GM21576 (cell line): ENCODE measurements around the gene CACNB2.
A peak's percentile ranks its signal among the peaks of the same experiment; 100 is the strongest.

ENCODE experiments used
- ATAC-seq: cut with Tn5 transposase; IDR thresholded peaks from one replicate; pipeline ENCODE4 v1.9.1; 2021; ENCODE audit warnings: mild to moderate bottlenecking, moderate library complexity; ENCODE audit not compliant: unreplicated experiment

CACNB2 gene

DNA sequence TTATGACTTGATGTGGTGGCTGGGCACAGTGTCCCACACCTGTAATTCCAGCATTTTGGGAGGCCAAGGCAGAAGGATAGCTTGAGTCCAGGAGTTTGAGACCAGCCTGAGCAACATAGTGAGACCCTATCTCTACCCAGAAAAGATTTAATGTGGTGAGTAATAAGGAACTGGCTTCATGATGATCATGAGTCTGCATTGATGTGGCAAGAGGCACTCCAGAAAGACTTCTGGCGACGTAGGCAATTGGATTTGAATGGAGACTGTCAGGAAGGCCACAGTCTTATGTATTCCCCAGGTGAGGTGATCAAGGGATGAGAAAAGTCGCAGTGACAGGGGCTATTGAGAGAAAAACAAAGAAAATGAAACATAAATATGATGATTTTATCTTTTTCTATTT, 138.0 kb downstream of the CACNB2 start:
- no peak for ATAC-seq

GRCh38 chr10:18279173-18279572, 138.9 kb downstream of the CACNB2 start:
- ATAC-seq: no peak

GRCh38 chr10:18282094-18282493, 141.9 kb downstream of the CACNB2 start:
- no peak for ATAC-seq

DNA sequence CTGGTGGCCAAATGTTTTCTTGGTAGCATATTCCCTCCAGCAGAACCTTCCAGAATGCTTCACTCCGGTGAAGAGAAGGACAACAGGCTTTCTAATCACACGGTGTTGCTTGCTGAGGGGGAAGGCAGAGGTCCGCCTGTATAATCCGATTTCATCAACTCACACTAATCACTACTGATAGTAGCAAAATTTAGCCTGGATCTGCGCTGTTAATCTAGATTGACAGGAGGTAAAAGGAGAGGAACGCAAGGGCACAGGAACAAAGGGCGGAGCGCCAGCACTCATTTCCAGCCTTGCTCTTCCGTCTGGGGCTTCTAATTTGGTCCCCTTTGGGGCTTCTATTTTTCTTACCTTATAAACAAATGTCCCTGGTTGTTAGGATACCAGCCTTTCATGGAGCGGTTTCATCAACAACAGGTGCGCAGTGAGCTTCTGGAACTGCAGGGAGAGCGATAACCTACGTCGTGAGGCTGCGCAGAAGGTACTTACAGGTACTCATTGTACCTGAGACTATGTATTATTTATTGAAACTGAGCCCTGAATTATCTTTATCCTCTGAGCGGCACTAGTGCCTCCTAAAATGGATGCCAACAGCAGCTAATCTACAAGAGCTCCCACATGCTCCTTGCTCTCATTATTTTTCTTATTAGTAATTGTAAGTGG, 150.6 kb downstream of the CACNB2 start:
- no peak for ATAC-seq

DNA sequence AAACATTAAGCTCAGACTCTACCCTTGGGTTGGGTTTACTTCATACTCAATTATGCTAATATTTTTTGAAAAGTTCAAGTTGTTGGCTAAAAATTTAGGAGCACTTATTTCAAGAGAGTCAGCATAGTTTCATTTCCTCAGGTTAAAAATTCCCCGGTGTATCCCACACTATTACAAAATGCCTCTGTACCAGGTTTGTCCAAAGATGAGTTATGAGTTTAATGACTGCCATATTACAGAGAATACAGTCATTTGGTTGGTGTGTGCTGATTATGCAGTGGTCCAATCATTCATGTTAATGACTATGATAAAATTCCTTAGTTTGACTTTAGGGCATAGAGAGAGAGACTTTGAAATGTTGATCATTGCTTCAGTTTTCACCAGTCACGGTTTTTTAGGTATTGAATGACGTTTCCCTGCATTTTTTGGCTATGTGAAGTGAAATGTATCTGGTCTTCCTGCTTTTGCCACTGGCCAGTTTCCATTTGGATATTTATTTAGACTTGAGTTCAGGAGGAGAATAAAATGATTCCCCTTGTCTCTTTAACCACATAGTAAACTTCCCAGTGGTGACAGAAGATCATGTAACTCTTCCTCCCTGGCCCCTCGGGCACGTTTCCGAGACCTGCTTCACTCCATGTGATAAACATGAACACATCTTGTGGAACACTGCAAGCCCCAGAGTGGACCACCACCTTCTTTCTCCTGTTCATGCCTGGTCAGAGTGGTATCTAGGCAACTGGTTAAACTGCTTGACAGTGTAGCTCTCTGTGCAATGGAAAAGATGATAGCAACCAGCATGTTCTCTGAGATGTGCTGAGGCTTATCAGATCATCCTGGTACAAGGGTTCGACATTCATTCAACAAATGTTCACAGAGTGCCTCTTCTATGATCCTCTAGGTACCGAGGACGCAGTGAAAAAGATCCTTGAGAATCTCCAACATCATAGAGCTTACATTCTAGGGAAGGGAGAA, 153.6 kb downstream of the CACNB2 start:
- ATAC-seq: no peak

DNA sequence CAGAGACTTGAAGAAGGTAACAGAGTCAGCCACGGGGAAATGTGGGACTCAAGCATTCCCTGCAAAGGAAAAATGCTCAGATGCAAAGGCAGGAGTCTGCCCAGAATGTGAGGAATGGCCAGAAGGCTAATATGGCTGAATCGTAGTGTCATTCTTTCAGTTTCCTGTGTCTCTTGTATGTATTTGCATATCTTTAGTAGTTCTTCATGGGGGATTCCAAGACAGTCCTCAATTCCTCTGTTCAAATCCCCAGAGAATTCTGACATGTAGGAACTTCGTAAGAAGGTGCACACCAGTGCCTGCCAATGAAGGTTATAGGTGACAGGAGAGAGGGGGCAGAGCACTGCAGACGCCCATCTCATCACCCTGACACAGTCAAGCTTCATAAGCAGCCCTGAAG, 154.4 kb downstream of the CACNB2 start:
- no peak for ATAC-seq

DNA sequence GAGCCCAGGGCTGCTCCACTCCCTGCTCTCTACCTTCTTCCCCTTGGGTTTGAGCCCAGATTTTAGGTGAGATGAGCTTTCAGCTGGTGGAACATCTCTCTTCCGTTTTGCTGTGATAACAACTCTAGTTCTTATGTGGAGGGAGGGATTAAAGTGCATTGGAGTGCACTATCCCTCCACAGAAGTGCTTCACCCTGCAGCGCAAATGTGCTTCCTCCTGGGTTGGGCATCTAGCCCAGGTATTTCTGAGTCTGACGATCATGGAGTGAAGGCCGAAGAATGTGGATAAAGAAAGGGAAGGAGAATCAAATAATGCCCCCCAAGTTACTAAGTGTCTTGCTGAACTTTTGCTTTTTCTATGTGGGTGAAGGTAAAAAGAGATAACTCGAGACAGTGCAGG, 157.4 kb downstream of the CACNB2 start:
- ATAC-seq: no peak

- no peak for ATAC-seq
Observed at GRCh38 chr10:18298256-18298655, 158.0 kb downstream of the CACNB2 start.

GRCh38 chr10:18303851-18304801, 163.9 kb downstream of the CACNB2 start:
- ATAC-seq: no peak

GRCh38 chr10:18306031-18306430, 165.8 kb downstream of the CACNB2 start:
- ATAC-seq: no peak

DNA sequence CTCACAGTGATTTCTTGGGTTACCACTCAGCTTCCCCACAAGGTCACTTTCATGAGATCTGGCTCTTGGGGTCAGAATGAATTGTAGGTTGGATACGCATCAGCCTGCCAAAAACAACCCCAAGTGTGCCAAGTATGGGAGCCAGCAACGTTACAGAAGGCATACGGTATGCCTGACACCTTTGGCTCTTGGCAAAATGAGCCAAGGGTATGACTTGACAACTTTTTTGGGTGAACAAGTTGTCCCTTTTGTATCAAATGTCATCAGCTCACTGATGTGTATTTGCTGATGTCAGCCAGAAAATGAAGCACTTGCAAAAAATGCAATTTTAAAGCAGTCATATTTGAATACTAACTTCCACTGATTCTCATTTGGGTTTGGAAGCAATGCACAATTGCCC, 168.4 kb downstream of the CACNB2 start:
- ATAC-seq: no peak

GRCh38 chr10:18310761-18311160, 170.5 kb downstream of the CACNB2 start:
- ATAC-seq: no peak

GRCh38 chr10:18312374-18313139, 172.3 kb downstream of the CACNB2 start:
- ATAC-seq: peak; percentile 94

DNA sequence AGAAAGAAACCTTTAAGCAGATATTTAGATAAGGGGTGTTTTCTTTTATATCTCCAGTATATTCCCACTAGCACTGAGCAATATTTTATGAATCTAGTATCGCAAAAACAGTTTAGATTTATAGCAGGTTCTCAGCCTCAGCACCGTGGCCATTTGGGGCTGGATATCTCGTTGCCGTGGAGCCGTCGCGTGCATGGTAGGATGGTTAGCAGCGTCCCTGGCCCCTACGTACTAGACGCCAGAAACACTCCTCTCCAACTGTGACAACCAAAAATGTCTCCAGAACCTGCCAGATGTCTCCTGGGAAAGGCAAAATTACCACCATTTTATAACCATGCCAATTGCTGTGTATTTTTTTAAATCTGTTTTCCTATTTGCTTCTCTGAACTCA, 172.9 kb downstream of the CACNB2 start:
- ATAC-seq: no peak

DNA sequence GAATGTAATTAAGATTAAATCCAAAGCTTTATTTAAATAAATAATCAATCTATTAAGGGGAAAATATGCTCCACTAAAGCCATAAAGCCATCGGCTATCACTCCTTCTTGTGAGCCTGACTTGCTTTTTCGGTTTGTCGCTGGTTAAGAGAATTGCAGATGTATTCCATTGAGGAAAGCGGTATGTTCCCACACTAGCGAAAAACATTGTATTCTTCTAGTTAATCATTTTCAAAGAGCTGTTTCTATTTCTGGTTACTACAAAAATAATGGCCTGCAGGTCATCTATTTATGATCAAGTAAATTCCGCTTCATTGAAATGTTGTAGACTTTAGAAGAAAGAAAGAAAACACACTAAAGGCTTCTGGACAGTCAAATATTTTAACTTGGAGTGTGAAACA, 173.4 kb downstream of the CACNB2 start:
- no peak for ATAC-seq

- no peak for ATAC-seq
Observed at GRCh38 chr10:18319628-18320027, 179.4 kb downstream of the CACNB2 start.

DNA sequence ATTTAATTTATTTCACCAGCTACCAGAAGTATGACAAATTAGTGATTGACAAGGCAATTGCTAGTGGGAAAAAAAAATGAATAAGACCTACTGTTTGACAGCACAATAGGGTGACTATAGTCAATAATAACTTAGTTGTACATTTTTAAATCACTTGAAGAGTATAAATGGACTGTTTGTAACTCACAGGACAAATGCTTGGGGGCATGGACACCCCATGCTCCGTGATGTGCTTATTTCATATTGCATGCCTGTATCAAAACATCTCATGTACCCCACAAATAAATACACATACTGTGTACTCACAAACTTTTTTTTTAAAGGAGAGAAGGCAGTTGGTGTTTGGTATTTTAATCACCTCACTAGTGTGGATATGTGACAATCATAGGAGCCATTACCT, 181.1 kb downstream of the CACNB2 start:
- ATAC-seq: no peak

GRCh38 chr10:18323916-18324315, 183.7 kb downstream of the CACNB2 start:
- no peak for ATAC-seq

- ATAC-seq: no peak
Observed at GRCh38 chr10:18325410-18325809, 185.2 kb downstream of the CACNB2 start.

DNA sequence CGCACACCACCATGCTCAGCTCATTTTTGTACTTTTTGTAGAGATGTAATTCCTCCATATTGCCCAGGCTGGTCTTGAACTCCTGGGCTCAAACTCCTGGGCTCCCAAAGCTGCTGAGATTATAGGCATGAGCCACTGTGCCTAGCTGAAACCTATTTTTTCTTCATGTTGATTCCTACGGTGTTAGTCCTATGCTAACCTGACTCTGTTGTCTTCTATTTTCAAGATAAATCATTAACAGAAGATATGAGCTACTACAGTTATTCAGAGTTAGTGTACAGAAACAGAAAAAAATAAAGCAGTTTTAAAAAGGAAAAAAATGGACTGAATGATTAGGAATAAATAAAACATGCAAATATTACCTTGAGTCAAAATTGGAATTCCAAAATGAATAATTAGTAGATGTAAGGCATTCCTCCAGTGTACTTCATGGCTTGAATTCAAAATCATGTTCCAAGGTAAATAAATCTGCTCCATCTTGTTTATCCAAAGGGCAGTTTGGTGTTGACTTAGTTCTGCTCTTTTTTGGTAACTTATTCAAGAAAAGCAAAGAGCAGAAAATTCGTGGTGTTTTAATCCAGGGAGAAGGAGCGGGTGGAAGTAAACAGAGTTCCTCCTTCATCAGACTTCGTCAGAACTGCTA, 185.8 kb downstream of the CACNB2 start:
- ATAC-seq: no peak
